GM12891 (cell line): ENCODE measurements around the gene ARL10.
A peak's percentile ranks its signal among the peaks of the same experiment; 100 is the strongest.

Experiments used
- DNase-seq: peaks from one replicate; pipeline ENCODE4 v3.0.0; 2011; ENCODE audit warnings: low spot score; ENCODE audit not compliant: insufficient read length
- FAIRE-seq: peaks from 2 replicates; lab custom pipeline; 2011; peaks lifted over from hg19 to GRCh38; lab: Jason Lieb, UNC
- PAX5 ChIP-seq: IDR thresholded peaks from 2 replicates; pipeline ENCODE4 v1.6.1; 2011; ENCODE audit warnings: low read length, moderate library complexity, mild to moderate bottlenecking; ENCODE audit not compliant: insufficient read depth, severe bottlenecking
- POLR2A ChIP-seq: IDR thresholded peaks from 2 replicates; pipeline ENCODE4 v1.6.1; 2011; ENCODE audit warnings: low read depth, low read length, control low read depth
- POLR2AphosphoS5 ChIP-seq: IDR thresholded peaks from 2 replicates; pipeline ENCODE4 v1.6.1; 2011; ENCODE audit warnings: low read depth, low read length, control low read depth
- POU2F2 ChIP-seq: IDR thresholded peaks from 2 replicates; pipeline ENCODE4 v1.6.1; 2011; ENCODE audit warnings: low read depth, mild to moderate bottlenecking, control low read depth, low read length, moderate library complexity
- SPI1 ChIP-seq: IDR thresholded peaks from 2 replicates; pipeline ENCODE4 v1.6.1; 2011; ENCODE audit warnings: low read depth, low read length, control low read depth
- TAF1 ChIP-seq: IDR thresholded peaks from 2 replicates; pipeline ENCODE4 v1.6.1; 2011; ENCODE audit warnings: low read depth, low read length, control low read depth

ARL10 gene

GRCh38 chr5:176373100-176373818 lies 8.0 kb downstream of the ARL10 start:
- DNase-seq (no peak), FAIRE-seq (no peak)
- no peak for TF ChIP-seq POLR2A
- TF ChIP-seq PAX5 = no peak
- no peak for TF ChIP-seq SPI1
- TF ChIP-seq POLR2AphosphoS5 = no peak
- TF ChIP-seq TAF1 = no peak
- no peak for TF ChIP-seq POU2F2

GRCh38 chr5:176379881-176380280 lies 14.6 kb downstream of the ARL10 start:
- peak; percentile 95 for FAIRE-seq
- no peak for DNase-seq
- TF ChIP-seq SPI1 (peak; percentile 90), POLR2A (no peak)

- DNase-seq (no peak), FAIRE-seq (no peak)
- TF ChIP-seq TAF1 (no peak), POLR2A (no peak), PAX5 (no peak), POLR2AphosphoS5 (no peak; the same call in 1 of the 2 replicates), POU2F2 (no peak), SPI1 (no peak)
These were observed 16.1 kb downstream of the ARL10 start for GRCh38 chr5:176381423-176381822.

GRCh38 chr5:176381979-176382378 lies 16.7 kb downstream of the ARL10 start:
- FAIRE-seq (no peak), DNase-seq (no peak)
- no peak for TF ChIP-seq PAX5
- no peak for TF ChIP-seq SPI1
- TF ChIP-seq POU2F2 = no peak
- TF ChIP-seq POLR2A = no peak
- TF ChIP-seq POLR2AphosphoS5 = no peak; the same call in 1 of the 2 replicates
- TF ChIP-seq TAF1 = no peak

- DNase-seq = no peak
- TF ChIP-seq POU2F2 = no peak
- TF ChIP-seq SPI1 = no peak
- no peak for TF ChIP-seq PAX5
- FAIRE-seq = no peak
These were observed 17.4 kb downstream of the ARL10 start for GRCh38 chr5:176382721-176383120.

- DNase-seq (no peak), FAIRE-seq (no peak)
- TF ChIP-seq POLR2AphosphoS5 (peak; percentile 55), POU2F2 (no peak)
These were observed 18.1 kb downstream of the ARL10 start for GRCh38 chr5:176383248-176383905.

GRCh38 chr5:176383961-176384360 lies 18.7 kb downstream of the ARL10 start:
- TF ChIP-seq TAF1 (no peak), POU2F2 (no peak), POLR2A (no peak), SPI1 (no peak), PAX5 (no peak), POLR2AphosphoS5 (no peak)
- FAIRE-seq (no peak), DNase-seq (no peak)

- DNase-seq (no peak), FAIRE-seq (no peak)
These were observed 19.2 kb downstream of the ARL10 start for GRCh38 chr5:176384366-176384930.

GRCh38 chr5:176384991-176385390 lies 19.7 kb downstream of the ARL10 start:
- no peak for FAIRE-seq
- DNase-seq = no peak

More at GRCh38 chr5:176384366-176384930, 19.2 kb downstream of the ARL10 start:
- no peak for TF ChIP-seq POU2F2
- no peak for TF ChIP-seq TAF1
- no peak for TF ChIP-seq POLR2AphosphoS5

GRCh38 chr5:176386491-176386890 lies 21.2 kb downstream of the ARL10 start:
- FAIRE-seq = no peak
- no peak for TF ChIP-seq SPI1
- TF ChIP-seq POLR2A = no peak
- TF ChIP-seq POLR2AphosphoS5 = no peak
- TF ChIP-seq TAF1 = no peak
- TF ChIP-seq POU2F2 = no peak
- TF ChIP-seq PAX5 = no peak

More at GRCh38 chr5:176384991-176385390, 19.7 kb downstream of the ARL10 start:
- TF ChIP-seq SPI1 (no peak), POU2F2 (no peak), POLR2AphosphoS5 (no peak), PAX5 (no peak), POLR2A (no peak), TAF1 (no peak)

More at GRCh38 chr5:176386491-176386890, 21.2 kb downstream of the ARL10 start:
- DNase-seq = no peak
